H1 (cell line): ENCODE results near the gene RNU4-1. TPM values are rescaled to one million over a fixed set of nuclear protein-coding genes. Genes with fewer than 3 reads are reported as not detected.

Source experiments
- CTCF ChIA-PET: fragments of 300-600 bp; sonication (Branson Sonifier 250); formaldehyde crosslinking; loops from one replicate; lab custom pipeline; 2021; ENCODE audit not compliant: partially characterized antibody; lab: Charles Lee
- POLR2A ChIA-PET: fragments of 300-600 bp; sonication (Branson Sonifier 250); formaldehyde crosslinking; loops from one replicate; lab custom pipeline; 2021; ENCODE audit warnings: inconsistent platforms; ENCODE audit not compliant: partially characterized antibody; lab: Charles Lee
- DNase-seq, 2 experiments: peaks; one replicate each; pipeline versions ENCODE4 v3.0.0 to v3.0.0-alpha.2; 2010 to 2022; ENCODE audit warnings: low spot score in 2 of 2, low read depth in 1 of 2, mixed read lengths in 1 of 2
- FAIRE-seq: peaks from 2 replicates; lab custom pipeline; 2011; peaks lifted over from hg19 to GRCh38; lab: Jason Lieb, UNC
- H2AFZ ChIP-seq: 2 replicates; pipeline ENCODE4 v1.8.1; 2012; ENCODE audit warnings: low read length, inconsistent platforms
- H2AK5ac ChIP-seq: 2 replicates; pipeline ENCODE4 v1.6.1; 2013; ENCODE audit warnings: low read depth, low read length
- H2BK120ac ChIP-seq: replicated peaks from 2 replicates; pipeline ENCODE3; 2013; ENCODE audit warnings: low read depth, low read length, inconsistent platforms
- H2BK12ac ChIP-seq: 2 replicates; pipeline ENCODE4 v1.6.1; 2013; ENCODE audit warnings: low read depth, low read length
- H2BK15ac ChIP-seq: 2 replicates; pipeline ENCODE4 v1.6.1; 2013; ENCODE audit warnings: low read length
- H2BK20ac ChIP-seq: 2 replicates; pipeline ENCODE4 v1.6.1; 2013; ENCODE audit warnings: low read length
- H2BK5ac ChIP-seq: 2 replicates; pipeline ENCODE4 v1.6.1; 2013; ENCODE audit warnings: low read depth, low read length
- H3K14ac ChIP-seq: 2 replicates; pipeline ENCODE4 v1.6.1; 2013; ENCODE audit warnings: inconsistent platforms; ENCODE audit not compliant: insufficient read length
- H3K18ac ChIP-seq: 2 replicates; pipeline ENCODE4 v1.6.1; 2013; ENCODE audit warnings: low read length; ENCODE audit errors: extremely low read depth
- H3K23ac ChIP-seq: 2 replicates; pipeline ENCODE4 v1.6.1; 2013; ENCODE audit warnings: inconsistent platforms; ENCODE audit not compliant: insufficient read length
- H3K23me2 ChIP-seq: 2 replicates; pipeline ENCODE4 v1.6.1; 2013; ENCODE audit warnings: low read depth, low read length
- H3K27ac ChIP-seq: 2 replicates; pipeline ENCODE4 v1.6.1; 2011; ENCODE audit warnings: low read depth, low read length, inconsistent platforms
- H3K27me3 ChIP-seq, 4 experiments: replicated peaks in 1 of 4; 1 replicate in 1 of 4; 2 replicates in 3 of 4; pipeline versions ENCODE4 v1.6.1 to v1.8.1; 2011 to 2013; ENCODE audit warnings: low read length in 3 of 4, mild to moderate bottlenecking in 3 of 4, inconsistent platforms in 2 of 4, mixed read lengths in 2 of 4, moderate library complexity in 1 of 4; ENCODE audit not compliant: control insufficient read depth in 3 of 4, insufficient read depth in 3 of 4; ENCODE audit errors: extremely low read depth in 1 of 4
- H3K36me3 ChIP-seq, 4 experiments: 2 replicates each; pipeline versions ENCODE4 v1.6.1 to v1.8.1; 2011 to 2013; ENCODE audit warnings: mild to moderate bottlenecking in 4 of 4, low read length in 3 of 4, moderate library complexity in 2 of 4, control low read depth in 1 of 4, inconsistent platforms in 1 of 4; ENCODE audit not compliant: insufficient read depth in 4 of 4, control insufficient read depth in 2 of 4
- H3K4ac ChIP-seq: replicated peaks from 2 replicates; pipeline ENCODE3; 2013; ENCODE audit warnings: low read length, low read depth, mixed read lengths, inconsistent platforms; ENCODE audit not compliant: insufficient read length
- H3K4me1 ChIP-seq, 4 experiments: replicated peaks in 1 of 4; 1 replicate in 1 of 4; 2 replicates in 3 of 4; pipeline versions ENCODE4 v1.6.1 to v1.8.1; 2011 to 2013; ENCODE audit warnings: low read length in 3 of 4, inconsistent platforms in 2 of 4, mixed read lengths in 1 of 4; ENCODE audit not compliant: insufficient read depth in 4 of 4, control insufficient read depth in 3 of 4
- H3K4me2 ChIP-seq, 2 experiments: 2 replicates each; pipeline versions ENCODE4 v1.6.1 to v1.8.1; 2011 to 2013; ENCODE audit warnings: low read depth in 2 of 2, low read length in 2 of 2, control low read depth in 1 of 2, inconsistent platforms in 1 of 2, mild to moderate bottlenecking in 1 of 2; ENCODE audit not compliant: insufficient read depth in 1 of 2
- H3K4me3 ChIP-seq, 4 experiments: fragments of 200-600, 300-600 bp in 1 of 4; sonication (generic), shearing (Covaris generic), sonication (Bioruptor Twin) in 1 of 4; 2 replicates each; pipeline versions ENCODE4 v1.5.1 to v1.8.1; 2011 to 2016; ENCODE audit warnings: low read length in 4 of 4, low read depth in 3 of 4, control low read depth in 2 of 4, inconsistent platforms in 2 of 4, mild to moderate bottlenecking in 2 of 4, mixed read lengths in 1 of 4, moderate library complexity in 1 of 4; ENCODE audit not compliant: insufficient read depth in 2 of 4; ENCODE audit errors: extremely low read depth in 1 of 4
- H3K56ac ChIP-seq: replicated peaks from 2 replicates; pipeline ENCODE3; 2013; ENCODE audit warnings: low read depth, mild to moderate bottlenecking, mixed read lengths, low read length, inconsistent platforms; ENCODE audit not compliant: insufficient read length
- H3K79me1 ChIP-seq: 2 replicates; pipeline ENCODE4 v1.6.1; 2013; ENCODE audit warnings: low read depth, low read length, control low read depth
- H3K79me2 ChIP-seq, 2 experiments: 2 replicates each; pipeline versions ENCODE4 v1.6.1 to v1.8.1; 2012 to 2013; ENCODE audit warnings: low read length in 2 of 2, mild to moderate bottlenecking in 2 of 2, inconsistent platforms in 1 of 2; ENCODE audit not compliant: insufficient read depth in 2 of 2, control insufficient read depth in 1 of 2
- H3K9ac ChIP-seq, 4 experiments: replicated peaks in 1 of 4; 1 replicate in 1 of 4; 2 replicates in 3 of 4; pipeline versions ENCODE4 v1.6.1 to v1.8.1; 2011 to 2013; ENCODE audit warnings: low read depth in 3 of 4, low read length in 3 of 4, control low read depth in 2 of 4, mild to moderate bottlenecking in 2 of 4, moderate library complexity in 2 of 4, inconsistent platforms in 1 of 4; ENCODE audit errors: extremely low read depth in 1 of 4
- H3K9me3 ChIP-seq, 2 experiments: 2 replicates each; pipeline versions ENCODE4 v1.6.1 to v1.8.1; 2012 to 2013; ENCODE audit warnings: mild to moderate bottlenecking in 2 of 2, moderate library complexity in 2 of 2, control low read depth in 1 of 2, inconsistent platforms in 1 of 2, low read depth in 1 of 2, low read length in 1 of 2, mixed read lengths in 1 of 2; ENCODE audit not compliant: insufficient read depth in 2 of 2
- H4K20me1 ChIP-seq, 2 experiments: replicated peaks in 1 of 2; 2 replicates each; pipeline versions ENCODE3 to v1.8.1; 2011 to 2013; ENCODE audit warnings: inconsistent platforms in 2 of 2, low read length in 2 of 2, mild to moderate bottlenecking in 1 of 2; ENCODE audit not compliant: insufficient read depth in 2 of 2, control insufficient read depth in 1 of 2
- H4K5ac ChIP-seq: 2 replicates; pipeline ENCODE4 v1.6.1; 2013; ENCODE audit warnings: low read length, low read depth, mixed read lengths, inconsistent platforms; ENCODE audit not compliant: insufficient read length
- H4K8ac ChIP-seq: 2 replicates; pipeline ENCODE4 v1.8.0; 2013; ENCODE audit warnings: mild to moderate bottlenecking, moderate library complexity, low read length, inconsistent platforms; ENCODE audit not compliant: insufficient read depth; ENCODE audit errors: extremely low read depth
- H4K91ac ChIP-seq: replicated peaks from 2 replicates; pipeline ENCODE3; 2013; ENCODE audit warnings: low read length, mixed read lengths, inconsistent platforms; ENCODE audit not compliant: insufficient read length
- ATF3 ChIP-seq: IDR thresholded peaks from 2 replicates; pipeline ENCODE4 v1.6.1; 2011; ENCODE audit warnings: low read depth, mild to moderate bottlenecking, low read length; ENCODE audit not compliant: insufficient read depth
- BACH1 ChIP-seq: IDR thresholded peaks from 2 replicates; pipeline ENCODE4 v1.6.1; 2012; ENCODE audit warnings: low read length, improper control_type of control experiment
- EP300 ChIP-seq, 2 experiments: IDR thresholded peaks; 1 replicate in 1 of 2; 2 replicates in 1 of 2; pipeline ENCODE4 v1.6.1; 2011 to 2012; ENCODE audit warnings: low read depth in 2 of 2, low read length in 2 of 2, mild to moderate bottlenecking in 2 of 2, borderline replicate concordance in 1 of 2, inconsistent platforms in 1 of 2, moderate library complexity in 1 of 2
- HDAC2 ChIP-seq, 2 experiments: fragments of 300-600 bp in 1 of 2; sonication (generic) in 1 of 2; IDR thresholded peaks; 2 replicates each; pipeline ENCODE4 v1.6.1; 2011 to 2012; ENCODE audit warnings: low read depth in 2 of 2, low read length in 2 of 2, mild to moderate bottlenecking in 2 of 2, moderate library complexity in 2 of 2, borderline replicate concordance in 1 of 2, inconsistent platforms in 1 of 2
- HDAC6 ChIP-seq: IDR thresholded peaks from one replicate; pipeline ENCODE4 v1.7.1; 2012; ENCODE audit warnings: low read depth, mild to moderate bottlenecking, inconsistent platforms, low read length, moderate library complexity
- KDM1A ChIP-seq: fragments of 200-600, 300-600 bp; sonication (generic); IDR thresholded peaks from 2 replicates; pipeline ENCODE4 v1.7.1; 2016; ENCODE audit warnings: mild to moderate bottlenecking, low read length, borderline replicate concordance
- RNF2 ChIP-seq: fragments of 200-900, 300-1000 bp; sonication (generic); IDR thresholded peaks from 2 replicates; pipeline ENCODE4 v1.7.1; 2016; ENCODE audit warnings: borderline replicate concordance, low read depth, mild to moderate bottlenecking, antibody characterized with exemption, low read length; ENCODE audit not compliant: poor library complexity, severe bottlenecking; ENCODE audit errors: missing control alignments
- RXRA ChIP-seq: IDR thresholded peaks from 2 replicates; pipeline ENCODE4 v1.6.1; 2011; ENCODE audit warnings: low read depth, mild to moderate bottlenecking, low read length, moderate library complexity; ENCODE audit not compliant: insufficient read depth
- SP4 ChIP-seq: IDR thresholded peaks from 2 replicates; pipeline ENCODE4 v1.6.1; 2012; ENCODE audit warnings: low read length, inconsistent platforms
- TBP ChIP-seq: IDR thresholded peaks from 2 replicates; pipeline ENCODE4 v1.6.1; 2011; ENCODE audit warnings: low read depth, low read length, improper control_type of control experiment
- TCF12 ChIP-seq: IDR thresholded peaks from 2 replicates; pipeline ENCODE4 v1.6.1; 2011; ENCODE audit warnings: low read depth, mild to moderate bottlenecking, low read length
- YY1 ChIP-seq: IDR thresholded peaks from 2 replicates; pipeline ENCODE4 v1.6.1; 2011; ENCODE audit warnings: low read depth, mild to moderate bottlenecking, low read length
- WGBS, 2 experiments: shearing (Covaris generic) in 1 of 2; methylation state at CpG; one replicate each; pipeline versions ENCODE4 v1.1.6 to v1.1.7; 2013 to 2015; ENCODE audit warnings: low lambda C conversion rate in 2 of 2, mixed read lengths in 2 of 2, inconsistent platforms in 1 of 2, low coverage in 1 of 2, missing lambda C conversion rate in 1 of 2; ENCODE audit not compliant: insufficient replicate concordance in 2 of 2, insufficient coverage in 1 of 2, insufficient read length in 1 of 2; ENCODE audit errors: extremely low coverage in 1 of 2, missing lambda C conversion rate in 1 of 2; 5-methylcytosine and 5-hydroxymethylcytosine counted together
- polyA plus RNA-seq, 7 experiments: library from polyadenylated mRNA; depleted of rRNA in 3 of 7; stranded (reverse) in 5 of 7; unstranded in 2 of 7; fragments of >200 nt in 5 of 7; fragments of 200-250 nt in 2 of 7; gene quantifications; 1 replicate in 5 of 7; 2 replicates in 1 of 7; 4 replicates in 1 of 7; pipeline versions ENCODE4 v1.2.1 to v1.2.3, GENCODE V29; 2011 to 2013; ENCODE audit warnings: missing spikeins in 2 of 7, mixed read lengths in 2 of 7
- total RNA-seq: library from RNA; stranded (reverse); fragmentation: NEBNext Ultra II Directional; extraction: Animal tissue kit (Norgen Biotek cat#: 25700); gene quantifications from 2 replicates; pipeline ENCODE4 v1.2.1, GENCODE V29; 2021

The RNU4-1 gene
- total and polyA plus RNA-seq, 2 of the 8 experiments (the other 6 are each of a cell fraction or from before 2014, with no cell fraction given): under 0.01 to 1,424 TPM

- POLR2A ChIA-PET: interaction anchor here (0.9 to 8.1 kb wide), 11 partner anchors 10 to 121 kb away, joined by 3 to 102 read pairs (median 4); partner anchors contain the start of genes PLA2G1B, RNU4-1, RNU4-2 and RPLP0
- Histone ChIP-seq H2BK15ac (no peak overlapping the region), H2BK5ac (0 out of 2 replicates have a peak overlapping the region, but pooled peaks have one; percentile 69), H4K20me1 (no peaks in the 10 kb centered on the region), H3K23ac (no peak overlapping the region), H3K79me1 (no peaks in the 10 kb centered on the region), H3K79me2 (no peaks in the 10 kb centered on the region), H2AK5ac (no peak overlapping the region), H3K14ac (no peak overlapping the region), H4K5ac (peak overlapping the region; percentile 7), H3K27ac (0 out of 2 replicates have a peak overlapping the region, but pooled peaks have one; percentile 1), H3K9ac (peak overlapping the region; percentile 57 to 73 (median 69)), H3K9me3 (no peaks in the 10 kb centered on the region), H3K56ac (peak overlapping the region; percentile 22), H3K4ac (peak overlapping the region; percentile 50), H2AFZ (peak overlapping the region; percentile 91; the same call in 1 of the 2 replicates), H2BK20ac (no peak overlapping the region), H3K36me3 (no peaks in the 10 kb centered on the region), H3K4me2 (peak overlapping the region; percentile 67 to 91), H4K8ac (no peak overlapping the region; the same call in 1 of the 2 replicates), H2BK120ac (no peak overlapping the region), H3K23me2 (peaks cover 3% of the 10 kb centered on the region; the same call in 1 of the 2 replicates), H3K18ac (no peak overlapping the region), H2BK12ac (peak overlapping the region; percentile 6; the same call in 1 of the 2 replicates), H3K27me3 (no peaks in the 10 kb centered on the region), H3K4me3 (peak overlapping the region; percentile 33 to 67 (median 56)), H3K4me1 (peaks cover 0 to 8% (median 4%) of the 10 kb centered on the region in 4 experiments; a peak in 3 of 7 replicates), H4K91ac (peak overlapping the region; percentile 3)
- CTCF ChIA-PET: interaction anchor here (0.7 to 11.0 kb wide), 15 partner anchors 8 to 619 kb away, joined by 3 to 109 read pairs (median 3); partner anchors contain the start of genes COQ5, PLA2G1B, RNU4-2 and SIRT4
- FAIRE-seq (no peak), DNase-seq (peak in 1 of 2 experiments; percentile 47)
- WGBS, 2 experiments: 65% methylated on average over 9 of the region's 9 CpGs; no CpG with 5 or more reads in 1 of the 2 experiments
- TF ChIP-seq YY1 (no peak), KDM1A (no peak), EP300 (IDR thresholded peaks at IDR 0.05; ENCODE audit: borderline replicate concordance in 1 of 2, low read depth in 2 of 2, low read length in 2 of 2) (no peak), RNF2 (no peak), ATF3 (no peak), BACH1 (no peak), HDAC2 (IDR thresholded peaks at IDR 0.05; ENCODE audit: borderline replicate concordance in 1 of 2, low read depth in 2 of 2, low read length in 2 of 2) (no peak), SP4 (no peak), HDAC6 (no peak), TBP (no peak), TCF12 (no peak), RXRA (no peak)
Observed at GRCh38 chr12:120316798-120317223, 23.8 kb upstream of the RNU4-1 start.
